ENCODE results near the gene OR4N2. TPM values are rescaled to one million over a fixed set of nuclear protein-coding genes. Genes with fewer than 3 reads are reported as not detected.
"Not testable (repeated sequence)": the region's sequence is repeated elsewhere in the genome, so short reads cannot be mapped to it uniquely, and the experiment has no call there.

Gene OR4N2
- total RNA-seq (2014; rRNA removed; shearing (Covaris generic)) (not detected in 2 replicates), polyA plus RNA-seq (2016; fragmentation: Nextera tagmentation; extraction: Ambion mirVana) (not detected in 2 replicates)

- H3K9me2 ChIP-seq (ENCODE audit: insufficient read depth); H3K9me3 ChIP-seq (ENCODE audit: low read depth); H3K4me3 ChIP-seq; DNase-seq; H2AFZ ChIP-seq; H3K4me1 ChIP-seq (ENCODE audit: insufficient read depth); H3K4me2 ChIP-seq (ENCODE audit: unreplicated experiment); H3K79me2 ChIP-seq (ENCODE audit: insufficient read depth); H3K36me3 ChIP-seq (ENCODE audit: low read depth); H3F3A ChIP-seq (ENCODE audit: insufficient read depth); in situ Hi-C loops (cut with MboI); H4K20me1 ChIP-seq (ENCODE audit: insufficient read depth); H3K27ac ChIP-seq; H3K9ac ChIP-seq; H3K27me3 ChIP-seq (replicated peaks; ENCODE audit: insufficient read depth): not testable (repeated sequence)
- 9 to 20% methylated on average over 1 of the region's 1 CpG for WGBS, 2 experiments (ENCODE audit: low coverage in 1 of 2, low lambda C conversion rate in 2 of 2, missing lambda C conversion rate in 2 of 2)
Measured at GRCh38 chr14:19803470-19803869, at the start of gene OR4N2. Gene OR4N2 (plus strand): TSS chr14:19803770. CDS start chr14:19827449, 23,679 bp downstream.

DNA sequence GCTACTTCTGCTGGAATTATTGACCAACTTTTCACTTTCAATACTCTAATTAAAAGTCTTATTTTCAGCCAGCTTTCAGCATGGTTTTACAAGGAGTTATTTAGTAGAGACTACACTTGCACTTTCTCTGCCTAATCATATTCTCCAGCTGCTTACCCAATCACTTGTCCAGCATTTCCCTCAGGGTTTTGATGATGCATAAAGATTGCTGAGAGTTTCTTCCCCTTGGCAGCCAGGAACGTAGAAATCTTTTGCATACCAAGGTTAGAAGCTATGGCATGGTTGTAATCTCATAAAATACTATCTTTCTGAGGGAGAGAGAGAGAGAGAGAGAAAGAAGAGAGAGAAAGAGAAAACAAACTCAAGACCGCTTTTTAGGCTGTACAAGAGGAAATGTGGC lies 49.4 kb upstream of the OR4N2 start:
- no peaks in the 10 kb centered on the region for H4K20me1 ChIP-seq (ENCODE audit: insufficient read depth)
- no peak overlapping the region for H2AFZ ChIP-seq
- no peak overlapping the region for H3K4me2 ChIP-seq (ENCODE audit: unreplicated experiment)
- in situ Hi-C loops (cut with MboI): no loop called here
- no peaks in the 10 kb centered on the region for H3K79me2 ChIP-seq (ENCODE audit: insufficient read depth)
- WGBS, 2 experiments (ENCODE audit: low coverage in 1 of 2, low lambda C conversion rate in 2 of 2, missing lambda C conversion rate in 2 of 2): 5 to 8% methylated on average over 2 of the region's 2 CpGs
- H3K9me3 ChIP-seq (ENCODE audit: low read depth): peaks cover 3% of the 10 kb centered on the region
- no peak overlapping the region for H3K27ac ChIP-seq
- H3K4me1 ChIP-seq (ENCODE audit: insufficient read depth): no peaks in the 10 kb centered on the region
- DNase-seq: no peak
- H3K4me3 ChIP-seq: no peak overlapping the region
- H3K9me2 ChIP-seq (ENCODE audit: insufficient read depth): no peaks in the 10 kb centered on the region
- no peak overlapping the region for H3K9ac ChIP-seq
- no peaks in the 10 kb centered on the region for H3K36me3 ChIP-seq (ENCODE audit: low read depth)
- no peak for TF ChIP-seq EZH2phosphoT487 (IDR thresholded peaks at IDR 0.05; ENCODE audit: insufficient read depth, low read depth)
- no peak for TF ChIP-seq EZH2 (IDR thresholded peaks at IDR 0.05; ENCODE audit: insufficient read depth, poor library complexity, severe bottlenecking)
- no peaks in the 10 kb centered on the region for H3F3A ChIP-seq (ENCODE audit: insufficient read depth)
- no peaks in the 10 kb centered on the region for H3K27me3 ChIP-seq (replicated peaks; ENCODE audit: insufficient read depth)

GRCh38 chr14:19771491-19771890 lies 32.1 kb upstream of the OR4N2 start:
- H4K20me1 ChIP-seq (ENCODE audit: insufficient read depth); H3K9me2 ChIP-seq (ENCODE audit: insufficient read depth); H3K9ac ChIP-seq; H3K4me1 ChIP-seq (ENCODE audit: insufficient read depth); H3K36me3 ChIP-seq (ENCODE audit: low read depth); H3F3A ChIP-seq (ENCODE audit: insufficient read depth); H3K9me3 ChIP-seq (ENCODE audit: low read depth); H3K4me3 ChIP-seq; H3K79me2 ChIP-seq (ENCODE audit: insufficient read depth); H2AFZ ChIP-seq; H3K27ac ChIP-seq; in situ Hi-C loops (cut with MboI); H3K27me3 ChIP-seq (replicated peaks; ENCODE audit: insufficient read depth); H3K4me2 ChIP-seq (ENCODE audit: unreplicated experiment); DNase-seq: not testable (repeated sequence)
- WGBS, 2 experiments (ENCODE audit: low coverage in 1 of 2, low lambda C conversion rate in 2 of 2, missing lambda C conversion rate in 2 of 2): 4 to 5% methylated on average over 3 of the region's 3 CpGs

GRCh38 chr14:19771895-19772430 lies 31.6 kb upstream of the OR4N2 start:
- Histone ChIP-seq H4K20me1 (ENCODE audit: insufficient read depth) (no peaks in the 10 kb centered on the region), H3K9ac (no peak overlapping the region), H3K27me3 (replicated peaks; ENCODE audit: insufficient read depth) (no peaks in the 10 kb centered on the region), H3K79me2 (ENCODE audit: insufficient read depth) (no peaks in the 10 kb centered on the region), H3K4me2 (ENCODE audit: unreplicated experiment) (no peak overlapping the region), H3K4me3 (no peak overlapping the region), H2AFZ (no peak overlapping the region), H3K9me2 (ENCODE audit: insufficient read depth) (no peaks in the 10 kb centered on the region), H3K4me1 (ENCODE audit: insufficient read depth) (no peaks in the 10 kb centered on the region), H3K36me3 (ENCODE audit: low read depth) (no peaks in the 10 kb centered on the region), H3K9me3 (ENCODE audit: low read depth) (peaks cover 6% of the 10 kb centered on the region), H3F3A (ENCODE audit: insufficient read depth) (no peaks in the 10 kb centered on the region), H3K27ac (no peak overlapping the region)
- 53 to 56% methylated on average over 1 of the region's 1 CpG for WGBS, 2 experiments (ENCODE audit: low coverage in 1 of 2, low lambda C conversion rate in 2 of 2, missing lambda C conversion rate in 2 of 2)
- in situ Hi-C loops (cut with MboI): no loop called here
- no peak for DNase-seq
- TF ChIP-seq EZH2 (IDR thresholded peaks at IDR 0.05; ENCODE audit: insufficient read depth, poor library complexity, severe bottlenecking): no peak
- no peak for TF ChIP-seq EZH2phosphoT487 (IDR thresholded peaks at IDR 0.05; ENCODE audit: insufficient read depth, low read depth)

DNA sequence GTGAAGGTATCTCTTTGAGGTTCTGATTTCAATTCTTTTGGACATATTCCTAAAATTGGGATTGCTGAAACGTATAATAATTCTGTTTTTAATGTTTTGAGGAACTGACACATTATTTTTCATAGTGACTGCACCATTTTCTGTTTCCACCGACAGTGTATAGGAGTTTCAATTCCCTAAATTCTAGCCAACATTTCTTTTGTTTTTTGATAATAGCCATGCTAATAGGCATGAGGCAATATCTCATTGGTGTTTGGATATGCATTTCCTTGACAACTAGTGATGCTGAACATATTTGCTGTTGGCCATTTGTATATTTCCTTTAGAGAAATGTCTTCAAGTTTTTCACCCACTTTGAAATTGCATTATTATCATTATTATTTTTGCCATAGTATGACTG lies 31.1 kb upstream of the OR4N2 start:
- H3K9ac ChIP-seq; H4K20me1 ChIP-seq (ENCODE audit: insufficient read depth); H3K79me2 ChIP-seq (ENCODE audit: insufficient read depth); H3K4me2 ChIP-seq (ENCODE audit: unreplicated experiment); H3K4me1 ChIP-seq (ENCODE audit: insufficient read depth); H3K27ac ChIP-seq; H3K27me3 ChIP-seq (replicated peaks; ENCODE audit: insufficient read depth); H3K4me3 ChIP-seq; H2AFZ ChIP-seq; H3F3A ChIP-seq (ENCODE audit: insufficient read depth); H3K9me2 ChIP-seq (ENCODE audit: insufficient read depth); in situ Hi-C loops (cut with MboI); DNase-seq; H3K36me3 ChIP-seq (ENCODE audit: low read depth); H3K9me3 ChIP-seq (ENCODE audit: low read depth): not testable (repeated sequence)
- 11 to 15% methylated on average over 2 of the region's 2 CpGs for WGBS, 2 experiments (ENCODE audit: low coverage in 1 of 2, low lambda C conversion rate in 2 of 2, missing lambda C conversion rate in 2 of 2)

DNA sequence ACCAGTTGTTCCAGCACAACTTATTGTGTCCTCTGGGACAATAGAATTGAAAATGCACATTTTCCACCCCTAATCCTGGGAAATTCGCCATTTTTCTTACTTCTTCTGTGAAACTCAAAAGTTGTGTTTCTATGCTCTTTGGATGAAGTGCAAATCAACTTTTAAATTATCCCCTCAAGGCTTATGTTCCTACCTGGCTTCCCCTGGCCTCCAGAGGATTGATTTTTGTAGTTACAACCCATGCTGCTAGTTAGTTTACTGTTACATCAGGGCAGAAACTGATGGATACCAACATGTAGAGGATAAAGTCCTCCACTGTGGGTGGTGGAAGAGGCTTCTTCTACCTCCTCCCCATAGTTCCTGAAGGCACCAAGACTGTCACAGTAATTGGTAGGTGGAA lies 30.4 kb upstream of the OR4N2 start, which contains the start of gene OR4M1:
Gene OR4M1 (plus strand): TSS at position 301 of the 400 bp plus-strand sequence. CDS start 6,819 bp downstream, outside the sequence.
- DNase-seq; H3K9me3 ChIP-seq (ENCODE audit: low read depth); H3F3A ChIP-seq (ENCODE audit: insufficient read depth); H3K4me2 ChIP-seq (ENCODE audit: unreplicated experiment); H3K9ac ChIP-seq; H3K36me3 ChIP-seq (ENCODE audit: low read depth); H3K27me3 ChIP-seq (replicated peaks; ENCODE audit: insufficient read depth); H3K4me1 ChIP-seq (ENCODE audit: insufficient read depth); in situ Hi-C loops (cut with MboI); H3K4me3 ChIP-seq; H3K79me2 ChIP-seq (ENCODE audit: insufficient read depth); H3K27ac ChIP-seq; H2AFZ ChIP-seq; H4K20me1 ChIP-seq (ENCODE audit: insufficient read depth); H3K9me2 ChIP-seq (ENCODE audit: insufficient read depth): not testable (repeated sequence)
- WGBS, 2 experiments (ENCODE audit: low coverage in 1 of 2, low lambda C conversion rate in 2 of 2, missing lambda C conversion rate in 2 of 2): 0 to 1% methylated on average over 1 of the region's 1 CpG
